ENCODE results near the gene KHDC3L. TPM values are rescaled to one million over a fixed set of nuclear protein-coding genes. Genes with fewer than 3 reads are reported as not detected.
"Not testable (repeated sequence)": the region's sequence is repeated elsewhere in the genome, so short reads cannot be mapped to it uniquely, and the experiment has no call there.

Gene KHDC3L
- total RNA-seq, 1 experiment from 2014 or later: not detected

GRCh38 chr6:73369563-73369962 lies 7.1 kb downstream of the KHDC3L start, which contains the start of gene OOEP:
TSS of gene OOEP (minus strand) at chr6:73369897. CDS start at chr6:73369792, 105 bp downstream.
- DNase-seq (ENCODE audit: low read depth): no peak

DNA sequence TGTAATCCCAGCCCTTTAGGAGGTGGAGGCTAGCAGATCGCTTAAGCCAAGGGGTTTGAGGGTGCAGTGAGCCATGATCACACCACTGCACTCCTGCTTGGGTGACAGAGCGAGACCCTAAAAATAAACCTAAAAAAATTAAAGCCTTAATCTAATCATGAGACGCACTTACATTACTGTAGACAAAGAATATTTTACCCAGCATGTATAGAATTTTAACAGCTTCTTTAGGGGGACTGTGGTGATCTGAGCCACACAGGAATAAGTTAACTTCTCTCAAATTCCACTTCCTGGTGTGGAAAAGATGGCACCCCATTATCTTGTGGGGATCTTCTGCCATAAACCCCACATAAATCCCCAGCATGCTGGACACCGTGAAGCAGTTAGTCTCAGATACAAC lies 9.5 kb downstream of the KHDC3L start:
- DNase-seq (ENCODE audit: low read depth): no peak

DNA sequence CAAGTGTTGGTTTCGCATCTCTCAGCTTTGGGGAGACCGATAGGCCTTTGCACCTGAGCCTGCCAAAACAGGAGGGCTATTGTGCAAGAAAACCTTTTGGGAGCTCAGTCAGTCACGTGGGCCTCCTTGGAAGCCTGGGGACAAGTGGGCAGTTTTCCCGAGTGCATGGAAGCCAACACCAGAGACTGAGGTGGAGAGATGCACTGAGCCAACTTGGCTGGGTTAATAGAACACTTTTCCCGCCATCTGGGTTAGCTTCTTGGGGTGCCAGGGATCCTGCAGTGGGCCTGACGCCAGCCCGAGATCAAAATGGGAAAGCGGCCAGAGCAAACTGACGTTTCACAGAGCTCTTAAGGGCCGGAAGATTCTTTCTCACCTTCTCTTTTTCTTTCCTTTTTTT lies 10.1 kb downstream of the KHDC3L start:
- no peak for DNase-seq (ENCODE audit: low read depth)

DNA sequence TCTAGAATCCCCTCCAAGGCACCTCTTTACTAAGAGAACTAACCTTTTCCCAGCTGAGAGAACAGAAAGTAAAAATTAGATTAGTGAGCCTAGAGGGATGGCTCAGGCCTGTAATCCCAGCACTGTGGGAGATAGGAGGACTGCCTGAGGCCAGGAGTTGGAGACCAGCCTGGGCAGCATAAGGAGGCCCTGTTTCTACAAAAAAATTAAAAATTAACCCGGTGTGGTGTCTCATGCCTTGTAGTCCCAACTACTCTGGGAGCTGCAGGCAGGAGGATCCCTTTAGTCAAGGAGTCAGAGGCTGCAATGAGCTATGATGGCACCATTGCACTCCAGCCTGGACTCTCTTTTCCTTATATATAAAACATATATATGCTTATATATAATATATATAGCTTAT lies 12.8 kb downstream of the KHDC3L start:
- DNase-seq (ENCODE audit: low read depth): no peak

GRCh38 chr6:73377225-73377624 lies 14.8 kb downstream of the KHDC3L start:
- no peak for DNase-seq (ENCODE audit: low read depth)

DNA sequence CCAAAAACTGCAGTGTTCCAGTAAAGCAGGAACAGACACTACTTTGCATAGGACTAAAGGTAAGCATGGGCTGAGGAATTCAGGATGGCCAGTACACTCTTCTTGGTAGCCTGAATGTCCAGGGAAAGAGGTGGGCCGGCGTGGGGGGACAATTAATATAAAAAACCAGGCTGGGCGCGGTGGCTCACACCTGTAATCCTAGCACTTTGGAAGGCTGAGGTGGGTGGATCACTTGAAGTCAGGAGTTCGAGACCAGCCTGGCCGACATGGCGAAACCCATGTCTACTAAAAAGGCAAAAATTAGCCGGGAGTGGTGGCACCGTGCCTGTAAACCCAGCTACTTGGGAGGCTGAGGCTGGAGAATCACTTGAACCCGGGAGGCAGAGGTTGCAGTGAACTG lies 19.1 kb downstream of the KHDC3L start:
- DNase-seq (ENCODE audit: low read depth): not testable (repeated sequence)

- peak; percentile 52 for DNase-seq (ENCODE audit: low read depth)
Observed at GRCh38 chr6:73382462-73383113, 20.1 kb downstream of the KHDC3L start.

GRCh38 chr6:73388433-73388799 lies 26.0 kb downstream of the KHDC3L start:
- no peak for DNase-seq (ENCODE audit: low read depth)

- DNase-seq (ENCODE audit: low read depth): peak; percentile 67
Observed at GRCh38 chr6:73388800-73389512, 26.5 kb downstream of the KHDC3L start.

DNA sequence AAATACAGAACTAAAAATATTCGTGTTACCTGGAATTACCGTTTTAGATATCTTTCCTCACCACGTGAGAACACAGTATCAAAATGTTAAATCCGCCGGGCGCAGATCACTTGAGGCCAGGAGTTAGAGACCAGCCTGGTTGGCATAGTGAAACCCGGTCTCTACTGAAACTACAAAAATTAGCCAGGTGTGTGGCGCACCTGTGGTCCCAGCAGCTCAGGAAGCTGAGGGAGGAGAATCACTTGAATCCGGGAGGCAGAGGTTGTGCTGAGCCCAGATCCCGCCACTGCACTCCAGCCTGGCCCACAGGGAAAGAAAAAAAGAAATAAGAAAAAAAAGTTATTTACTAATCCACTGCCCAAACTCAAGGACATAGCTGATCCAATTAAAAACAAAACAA lies 27.4 kb downstream of the KHDC3L start:
- DNase-seq (ENCODE audit: low read depth): no peak

GRCh38 chr6:73391675-73392074 lies 29.2 kb downstream of the KHDC3L start:
- no peak for DNase-seq (ENCODE audit: low read depth)

DNA sequence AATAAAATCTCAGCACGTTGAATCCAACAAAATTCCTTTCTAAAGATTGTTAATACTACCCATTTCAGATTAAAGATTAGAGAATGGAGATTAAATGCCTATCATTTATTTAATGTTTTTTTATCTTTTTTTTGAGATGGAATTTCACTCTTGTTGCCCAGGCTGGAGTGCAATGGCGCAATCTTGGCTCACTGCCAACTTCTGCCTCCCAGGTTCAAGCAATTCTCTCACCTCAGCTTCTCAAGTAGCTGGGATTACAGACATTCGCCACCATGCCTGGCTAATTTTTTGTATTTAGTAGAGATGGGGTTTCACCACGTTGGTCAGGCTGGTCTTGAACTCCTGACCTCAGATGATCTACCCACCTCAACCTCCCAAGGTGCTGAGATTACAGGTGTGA lies 29.7 kb downstream of the KHDC3L start:
- DNase-seq (ENCODE audit: low read depth): not testable (repeated sequence)

DNA sequence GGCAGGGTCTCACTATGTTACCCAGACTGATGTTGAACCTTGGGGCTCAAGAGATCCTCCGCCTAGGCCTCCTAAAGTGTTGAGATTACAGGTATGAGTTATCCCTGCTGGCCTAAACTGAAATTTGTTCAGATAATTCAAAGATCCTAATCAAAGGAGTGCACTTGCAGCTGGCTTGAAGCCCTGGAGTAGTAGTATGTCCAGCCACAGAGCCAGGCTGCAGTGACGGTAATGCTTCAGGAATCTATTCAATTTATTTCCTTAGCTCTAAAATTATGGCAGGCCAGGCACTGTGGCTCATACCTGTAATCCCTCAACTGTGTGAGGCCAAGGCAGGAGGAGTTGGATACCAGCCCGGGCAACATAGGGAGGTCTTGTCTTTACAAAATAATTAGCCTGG lies 30.8 kb downstream of the KHDC3L start:
- DNase-seq (ENCODE audit: low read depth): no peak

DNA sequence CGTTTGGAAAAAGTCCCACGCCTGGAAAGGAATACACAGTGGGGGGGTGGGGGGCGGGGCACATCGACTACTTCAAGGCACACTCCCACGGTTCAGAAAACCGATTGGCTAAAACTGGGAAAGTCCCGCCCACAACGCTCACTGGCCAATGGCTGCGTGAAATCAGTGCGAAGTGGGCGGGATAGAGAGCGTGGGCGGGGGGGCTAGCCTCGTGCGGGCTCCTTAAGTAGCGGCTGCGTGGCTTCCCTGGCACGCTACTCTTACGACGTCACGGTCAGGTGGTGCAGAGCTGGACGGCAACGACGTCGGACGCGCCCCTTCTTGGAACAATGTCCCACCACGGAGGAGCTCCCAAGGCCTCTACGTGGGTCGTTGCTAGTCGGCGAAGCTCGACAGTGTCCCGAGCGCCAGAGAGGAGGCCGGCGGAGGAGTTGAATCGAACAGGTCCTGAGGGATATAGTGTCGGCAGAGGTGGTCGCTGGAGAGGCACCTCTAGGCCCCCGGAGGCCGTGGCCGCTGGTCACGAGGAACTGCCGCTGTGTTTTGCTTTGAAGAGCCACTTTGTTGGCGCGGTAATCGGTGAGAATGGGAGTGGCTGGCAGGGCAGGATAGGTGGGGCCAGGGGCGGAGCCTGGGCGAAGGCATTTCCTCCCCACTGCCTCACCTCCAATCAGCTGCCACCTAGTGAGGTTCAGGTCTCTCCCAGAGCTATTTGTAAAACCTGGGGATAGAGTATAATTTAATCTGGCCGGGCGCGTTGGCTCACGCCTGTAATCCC lies 32.3 kb downstream of the KHDC3L start, which contains the start of gene DDX43:
Gene DDX43, plus strand, starts transcription at position 252 of the 778 bp plus-strand sequence. Its CDS starts 78 bp downstream, at position 330.
- no peak for DNase-seq (ENCODE audit: low read depth)

GRCh38 chr6:73395875-73396274 lies 33.4 kb downstream of the KHDC3L start:
- DNase-seq (ENCODE audit: low read depth): no peak

DNA sequence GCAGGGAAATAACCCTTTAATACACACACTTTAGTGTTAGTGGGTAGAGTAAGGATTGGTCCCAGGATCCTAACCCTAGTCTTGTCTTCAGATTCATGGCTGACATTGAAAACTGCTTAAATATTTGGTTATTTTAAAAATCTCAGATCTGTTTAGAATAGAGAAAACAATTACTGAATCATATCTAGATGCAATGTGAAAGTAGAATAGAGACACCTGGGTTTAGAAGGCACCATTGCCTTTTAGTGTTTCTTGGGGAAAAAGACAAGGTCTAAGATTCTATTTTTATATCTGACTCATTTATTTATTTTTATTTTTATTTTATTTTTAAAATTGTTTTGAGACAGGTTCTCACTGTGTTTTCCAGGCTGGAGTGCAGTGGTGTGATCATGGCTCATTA lies 38.2 kb downstream of the KHDC3L start:
- DNase-seq (ENCODE audit: low read depth): no peak

DNA sequence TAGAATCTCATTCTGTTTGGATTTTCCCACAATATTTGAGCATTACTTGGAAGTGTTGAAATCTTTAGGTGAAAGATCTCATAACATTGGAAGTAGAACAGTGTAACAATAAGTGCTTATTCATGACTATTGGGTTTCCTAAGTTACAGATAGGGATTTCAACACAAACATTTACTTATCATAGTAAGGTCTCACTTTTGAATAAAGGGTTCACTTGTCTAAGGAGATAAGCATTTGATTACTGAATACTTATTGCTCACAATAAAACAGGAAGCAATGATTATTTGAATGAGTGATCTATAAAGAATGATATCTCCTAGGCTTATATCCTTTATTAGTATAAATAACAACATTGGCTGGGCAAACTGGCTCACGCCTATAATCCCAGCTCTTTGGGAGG lies 46.9 kb downstream of the KHDC3L start:
- no peak for DNase-seq (ENCODE audit: low read depth)

DNA sequence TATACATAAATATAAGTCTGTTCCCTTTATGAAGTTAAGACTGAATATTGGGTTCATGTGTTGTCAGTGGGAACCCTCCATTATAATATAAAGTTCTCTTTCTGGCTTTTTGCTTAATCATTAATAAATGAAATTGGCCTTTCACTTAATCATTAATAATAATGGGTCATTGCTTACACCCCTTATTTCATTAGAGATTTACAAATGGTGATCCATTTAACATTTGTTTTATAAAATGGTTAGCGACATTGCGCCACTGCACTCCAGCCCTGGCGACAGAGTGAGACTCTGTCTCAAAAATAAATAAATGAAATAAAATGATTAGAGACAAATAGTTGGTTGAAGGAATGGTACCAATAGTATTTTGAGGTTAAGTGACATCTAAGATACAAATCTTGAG lies 50.6 kb downstream of the KHDC3L start:
- no peak for DNase-seq (ENCODE audit: low read depth)
